ENCODE data around the gene MAP4K4.

GRCh38 chr2:101820519-101820918 is 123.0 kb downstream of the MAP4K4 start:
- no peak for TF ChIP-seq CTCF (IDR thresholded peaks at IDR 0.05)
- TF ChIP-seq POLR2A (IDR thresholded peaks at IDR 0.05): no peak

Measured in thyroid gland (tissue), 4 donors.